CD4-positive, alpha-beta T cell treated with Interferon gamma for 1 hour (primary cell): ENCODE data around the gene ME3.
"Not testable (repeated sequence)": the region's sequence is repeated elsewhere in the genome, so short reads cannot be mapped to it uniquely, and the experiment has no call there.

Experiments
- DNase-seq: peaks from one replicate; pipeline ENCODE4 v3.0.0-alpha.2; 2020

The ME3 gene

DNA sequence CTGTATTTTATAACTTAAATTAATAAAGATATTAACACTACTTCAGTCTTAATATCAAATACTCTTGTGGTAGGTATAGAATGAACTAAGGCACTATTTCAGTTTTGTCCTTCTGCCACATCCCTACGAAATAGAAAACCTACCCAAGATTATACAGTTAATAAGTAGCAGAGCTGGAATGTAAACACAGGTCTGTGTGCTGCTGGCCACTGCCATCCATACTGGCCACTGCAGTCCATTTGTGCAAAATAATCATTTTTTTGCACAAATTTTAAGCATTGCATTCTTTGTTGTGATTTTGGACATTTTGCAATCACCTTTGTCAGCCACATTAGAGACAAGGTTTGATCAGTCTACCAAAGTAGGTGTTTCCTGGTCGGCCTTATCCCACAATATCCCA lies 91.9 kb downstream of the ME3 start:
- DNase-seq, result no peak

DNA sequence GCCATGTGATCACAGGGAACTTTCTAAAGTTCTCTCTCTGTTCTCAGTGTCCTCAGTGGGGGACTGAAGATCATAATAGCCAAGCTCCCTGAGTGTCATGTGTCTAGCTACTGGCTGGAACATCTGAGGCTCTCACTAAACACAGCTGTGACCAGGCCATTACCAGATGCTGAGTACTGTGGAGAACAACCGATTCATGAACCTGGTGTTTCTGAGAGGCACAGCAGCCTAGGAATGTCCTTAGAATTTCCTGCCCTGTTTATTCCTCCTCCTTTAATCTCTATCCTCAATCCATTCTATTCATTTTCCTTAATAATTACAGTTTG lies 93.0 kb downstream of the ME3 start:
- no peak for DNase-seq

DNA sequence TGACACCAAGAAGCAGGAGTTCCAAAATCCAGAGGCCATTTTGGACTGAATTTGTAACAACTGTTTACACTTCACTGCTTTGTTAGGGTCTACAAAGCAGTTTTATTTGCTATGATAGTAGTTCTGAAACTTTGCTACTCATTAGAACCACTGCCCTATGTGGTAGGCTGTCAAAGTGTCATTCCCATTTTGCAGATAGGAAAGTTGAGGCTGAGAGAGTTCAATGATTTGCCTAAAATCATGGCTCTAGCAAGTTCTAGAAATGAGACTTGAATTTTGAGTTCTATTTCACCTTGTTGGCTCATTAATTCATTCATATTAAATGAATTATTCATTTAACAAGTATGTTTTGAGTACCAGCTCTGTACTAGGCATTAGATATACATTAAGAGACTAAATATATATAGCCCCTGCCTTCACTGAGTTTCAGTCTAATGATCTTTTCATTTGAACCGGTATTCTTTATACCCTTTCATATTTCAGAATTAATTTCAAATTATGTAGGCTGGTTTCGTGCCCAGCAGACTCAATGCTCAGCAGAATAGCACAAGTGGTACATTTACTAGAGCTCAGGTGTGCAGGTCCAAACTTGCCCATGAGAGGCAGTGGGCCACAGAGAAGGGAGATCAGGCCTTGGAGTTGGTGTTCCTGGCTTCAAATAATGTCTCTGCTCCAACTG lies 93.5 kb downstream of the ME3 start:
- no peak for DNase-seq

GRCh38 chr11:86577644-86578636 lies 94.5 kb downstream of the ME3 start:
- no peak for DNase-seq

- DNase-seq, result no peak
Measured at GRCh38 chr11:86576946-86577624, 95.3 kb downstream of the ME3 start.

DNA sequence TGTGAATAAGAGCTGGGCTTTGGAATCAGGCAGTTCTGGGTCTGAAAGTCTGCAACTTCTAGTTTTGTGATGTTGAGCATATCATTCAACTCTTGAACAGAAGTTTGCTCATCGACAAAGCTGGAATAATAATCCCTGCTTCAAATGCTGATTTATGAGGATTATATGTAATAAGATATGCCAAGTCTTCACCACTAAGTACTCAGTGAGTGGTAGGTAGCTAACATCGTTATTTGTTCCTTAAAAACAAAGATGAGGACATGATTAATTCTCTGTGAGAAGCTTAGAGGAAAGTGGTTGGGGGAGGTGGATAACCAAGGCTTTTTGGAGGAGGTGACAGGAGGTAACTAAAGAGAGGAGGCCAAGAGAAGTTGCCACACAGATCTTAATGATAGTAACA lies 96.5 kb downstream of the ME3 start:
- no peak for DNase-seq

DNA sequence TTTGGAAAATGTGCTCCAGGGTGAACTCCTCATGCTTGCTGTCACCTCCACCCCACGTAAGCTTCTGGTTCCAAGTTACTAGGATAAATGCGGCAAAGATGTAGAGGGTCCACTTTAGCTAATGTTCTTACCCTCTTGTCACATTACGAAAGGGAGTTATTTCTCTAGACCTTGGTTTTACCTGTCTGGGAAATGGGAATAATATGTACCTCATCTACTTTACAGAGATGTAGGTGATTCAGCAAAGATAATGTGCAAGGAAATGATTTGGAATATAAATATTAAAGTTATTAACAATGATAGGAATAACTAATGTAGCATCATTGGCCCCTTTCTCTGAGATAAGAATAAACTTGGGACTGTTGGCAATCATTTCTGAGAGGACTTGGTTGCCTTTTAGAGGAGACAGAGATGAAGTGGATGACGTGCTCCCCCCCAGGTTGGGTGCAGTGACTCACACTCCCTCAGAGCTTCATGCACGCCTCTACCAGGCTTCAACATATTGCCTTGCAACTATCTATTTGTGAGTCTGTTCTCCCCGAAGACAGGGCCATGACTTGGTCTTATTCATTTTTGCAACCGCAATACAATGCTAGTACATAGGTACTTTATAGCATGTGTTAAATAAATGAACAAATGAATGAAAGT lies 97.1 kb downstream of the ME3 start:
- DNase-seq, result no peak

GRCh38 chr11:86574493-86575207 lies 97.8 kb downstream of the ME3 start:
- no peak for DNase-seq

GRCh38 chr11:86571273-86571948 lies 101.0 kb downstream of the ME3 start:
- DNase-seq, result no peak

- DNase-seq, result no peak
Measured at GRCh38 chr11:86570451-86570850, 102.0 kb downstream of the ME3 start.

DNA sequence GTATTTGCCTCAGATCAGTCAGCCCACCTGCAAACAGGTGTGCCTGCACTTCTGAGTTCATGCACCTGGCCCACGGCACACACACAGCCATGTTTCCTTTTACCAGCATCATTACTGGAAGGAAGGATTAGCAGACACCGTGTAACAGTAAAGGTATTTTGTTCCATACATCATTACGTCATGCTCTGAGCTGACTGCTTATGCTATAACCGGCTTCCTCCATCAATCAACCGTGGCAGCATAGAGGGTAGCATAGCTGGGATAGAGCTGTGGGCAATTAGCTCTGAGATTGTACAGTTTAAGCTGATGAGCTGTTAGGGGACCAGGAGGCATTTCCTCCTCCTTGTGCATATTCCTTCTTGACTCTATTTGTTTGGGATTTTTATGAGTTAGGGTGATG lies 102.4 kb downstream of the ME3 start:
- DNase-seq, result no peak

- no peak for DNase-seq
Measured at GRCh38 chr11:86569109-86569508, 103.3 kb downstream of the ME3 start.

GRCh38 chr11:86565801-86566312 lies 106.6 kb downstream of the ME3 start:
- no peak for DNase-seq

GRCh38 chr11:86565388-86565787 lies 107.0 kb downstream of the ME3 start:
- no peak for DNase-seq

- DNase-seq, result not testable (repeated sequence)
Measured at GRCh38 chr11:86562842-86563241, 109.6 kb downstream of the ME3 start.

DNA sequence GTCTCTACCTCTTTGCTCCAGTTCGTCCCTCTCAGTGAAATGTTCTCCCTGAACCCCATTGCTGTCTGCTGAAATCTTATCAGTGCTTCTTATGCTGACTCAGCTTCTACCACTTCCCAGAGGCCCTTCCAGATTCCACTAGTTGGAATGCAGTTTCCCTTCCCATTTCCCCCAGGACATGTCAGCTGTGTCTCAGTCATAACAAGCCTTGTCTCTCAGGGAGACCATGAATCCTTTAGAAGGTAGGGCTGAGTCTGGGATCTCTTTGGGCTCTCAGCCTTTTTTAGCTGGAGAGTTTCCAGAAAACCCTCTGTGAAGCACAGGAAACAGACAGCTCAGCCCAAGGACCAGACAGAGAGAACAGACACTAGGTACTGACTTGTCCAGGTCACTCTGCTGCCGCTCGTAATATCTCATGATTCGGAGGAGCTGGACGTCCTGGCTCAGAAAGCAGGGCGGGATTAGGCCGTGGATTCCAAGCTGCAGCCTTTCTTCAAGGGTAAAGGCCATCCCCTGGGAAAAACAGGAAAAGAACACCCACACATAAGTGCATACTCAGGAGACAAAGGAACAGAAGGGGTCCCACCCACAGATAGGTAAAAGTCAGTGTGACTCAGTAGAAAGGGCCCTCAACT lies 113.0 kb downstream of the ME3 start:
- no peak for DNase-seq

GRCh38 chr11:86558841-86559240 lies 113.6 kb downstream of the ME3 start:
- DNase-seq, result no peak

GRCh38 chr11:86558207-86558606 lies 114.2 kb downstream of the ME3 start:
- no peak for DNase-seq

- DNase-seq, result no peak
Measured at GRCh38 chr11:86555866-86556265, 116.5 kb downstream of the ME3 start.

GRCh38 chr11:86555401-86555800 lies 117.0 kb downstream of the ME3 start:
- DNase-seq, result no peak

GRCh38 chr11:86553265-86553664 lies 119.2 kb downstream of the ME3 start:
- no peak for DNase-seq
